Fibroblast of lung (primary cell): ENCODE results near the gene ADPGK. TPM values are rescaled to one million over a fixed set of nuclear protein-coding genes. Genes with fewer than 3 reads are reported as not detected.

Experiments
- DNase-seq, 2 donors: peaks; one replicate each; pipeline versions ENCODE4 v3.0.0 to v3.0.0-alpha.2; 2010; ENCODE audit warnings: low read depth in 2 of 2
- H2AFZ ChIP-seq: 2 replicates; pipeline ENCODE4 v1.5.1; 2012; ENCODE audit warnings: low read length, control low read depth, inconsistent platforms
- H3K27ac ChIP-seq: 2 replicates; pipeline ENCODE4 v1.5.1; 2011; ENCODE audit warnings: low read length, control low read depth; ENCODE audit not compliant: insufficient read depth
- H3K27me3 ChIP-seq: 2 replicates; pipeline ENCODE4 v1.5.1; 2011; ENCODE audit warnings: mild to moderate bottlenecking, low read length; ENCODE audit not compliant: control insufficient read depth, insufficient read depth
- H3K36me3 ChIP-seq: 2 replicates; pipeline ENCODE4 v1.5.1; 2011; ENCODE audit warnings: low read length; ENCODE audit not compliant: control insufficient read depth, insufficient read depth
- H3K4me1 ChIP-seq: 2 replicates; pipeline ENCODE4 v1.5.1; 2011; ENCODE audit warnings: low read length; ENCODE audit not compliant: control insufficient read depth, insufficient read depth; ENCODE audit errors: extremely low read depth
- H3K4me2 ChIP-seq: 2 replicates; pipeline ENCODE4 v1.5.1; 2011; ENCODE audit warnings: low read length, control low read depth; ENCODE audit not compliant: insufficient read depth; ENCODE audit errors: extremely low read depth
- H3K4me3 ChIP-seq, 4 experiments: fragments of 200-600 bp in 1 of 4; sonication (generic) in 1 of 4; replicated peaks in 1 of 4; 2 replicates each; pipeline ENCODE4 v1.5.1; 2011 to 2016; ENCODE audit warnings: low read length in 4 of 4, low read depth in 3 of 4, mild to moderate bottlenecking in 3 of 4, control low read depth in 2 of 4, inconsistent platforms in 1 of 4, mixed read lengths in 1 of 4; ENCODE audit not compliant: insufficient read depth in 1 of 4; ENCODE audit errors: control extremely low read depth in 1 of 4
- H3K79me2 ChIP-seq: 2 replicates; pipeline ENCODE4 v1.5.1; 2012; ENCODE audit warnings: mild to moderate bottlenecking, low read length, inconsistent platforms; ENCODE audit not compliant: control insufficient read depth, insufficient read depth
- H3K9ac ChIP-seq: 2 replicates; pipeline ENCODE4 v1.5.1; 2011; ENCODE audit warnings: mild to moderate bottlenecking, low read length, control low read depth; ENCODE audit not compliant: insufficient read depth
- H3K9me3 ChIP-seq: 2 replicates; pipeline ENCODE4 v1.5.1; 2012; ENCODE audit warnings: low read depth, low read length; ENCODE audit not compliant: control insufficient read depth, insufficient read depth
- H4K20me1 ChIP-seq: 2 replicates; pipeline ENCODE4 v1.5.1; 2011; ENCODE audit warnings: low read length; ENCODE audit not compliant: control insufficient read depth, insufficient read depth; ENCODE audit errors: extremely low read depth
- EZH2 ChIP-seq: IDR thresholded peaks from 2 replicates; pipeline ENCODE4 v1.5.1; 2012; ENCODE audit warnings: low read length, control low read depth, mild to moderate bottlenecking; ENCODE audit errors: missing control alignments
- polyA plus RNA-seq, 2 donors: library from polyadenylated mRNA; depleted of rRNA in 1 of 2; stranded (reverse) in 1 of 2; unstranded in 1 of 2; fragments of >200 nt; gene quantifications; 2 replicates each; pipeline ENCODE4 v1.2.1, GENCODE V29; 2011 to 2012; ENCODE audit warnings: missing spikeins in 1 of 2
- total RNA-seq: library from RNA; depleted of rRNA; stranded (reverse); fragments of >200 nt; gene quantifications from 2 replicates; pipeline ENCODE4 v1.2.1, GENCODE V29; 2014
- TF ChIP-seq, protein P1 (sequence below), 2 donors: IDR thresholded peaks in 1 of 2; conservative IDR thresholded peaks in 1 of 2; 1 replicate in 1 of 2; 2 replicates in 1 of 2; pipeline ENCODE4 v1.5.1; 2011 to 2012; ENCODE audit warnings: low read length in 2 of 2, control low read depth in 1 of 2, inconsistent platforms in 1 of 2, low read depth in 1 of 2, mild to moderate bottlenecking in 1 of 2

ADPGK gene
- total and polyA plus RNA-seq, 2 donors (not counting 1 experiment from before 2014, with no cell fraction given) = 59.5 to 62.2 TPM

DNA sequence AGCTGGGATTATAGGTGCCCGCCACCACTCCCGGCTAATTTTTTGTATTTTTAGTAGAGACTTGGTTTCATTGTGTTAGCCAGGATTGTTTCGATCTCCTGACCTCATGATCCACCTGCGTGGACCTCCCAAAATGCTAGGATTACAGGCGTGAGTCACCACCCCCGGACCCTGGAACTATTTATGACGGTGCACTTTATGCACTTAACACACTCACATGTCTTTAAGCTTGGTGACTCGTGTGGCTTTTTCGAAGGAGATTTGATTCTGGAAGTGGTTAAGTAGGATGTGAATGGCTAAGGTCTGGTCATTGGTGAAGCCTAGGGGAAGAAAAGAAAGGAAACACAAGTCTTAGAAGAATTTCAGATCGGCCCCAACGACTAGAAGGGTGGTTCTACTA, 77.3 kb downstream of the ADPGK start:
- no peaks in the 10 kb centered on the region for H4K20me1 ChIP-seq
- DNase-seq = peak in 1 of 2 donors; percentile 50
- TF ChIP-seq, protein P1, sequence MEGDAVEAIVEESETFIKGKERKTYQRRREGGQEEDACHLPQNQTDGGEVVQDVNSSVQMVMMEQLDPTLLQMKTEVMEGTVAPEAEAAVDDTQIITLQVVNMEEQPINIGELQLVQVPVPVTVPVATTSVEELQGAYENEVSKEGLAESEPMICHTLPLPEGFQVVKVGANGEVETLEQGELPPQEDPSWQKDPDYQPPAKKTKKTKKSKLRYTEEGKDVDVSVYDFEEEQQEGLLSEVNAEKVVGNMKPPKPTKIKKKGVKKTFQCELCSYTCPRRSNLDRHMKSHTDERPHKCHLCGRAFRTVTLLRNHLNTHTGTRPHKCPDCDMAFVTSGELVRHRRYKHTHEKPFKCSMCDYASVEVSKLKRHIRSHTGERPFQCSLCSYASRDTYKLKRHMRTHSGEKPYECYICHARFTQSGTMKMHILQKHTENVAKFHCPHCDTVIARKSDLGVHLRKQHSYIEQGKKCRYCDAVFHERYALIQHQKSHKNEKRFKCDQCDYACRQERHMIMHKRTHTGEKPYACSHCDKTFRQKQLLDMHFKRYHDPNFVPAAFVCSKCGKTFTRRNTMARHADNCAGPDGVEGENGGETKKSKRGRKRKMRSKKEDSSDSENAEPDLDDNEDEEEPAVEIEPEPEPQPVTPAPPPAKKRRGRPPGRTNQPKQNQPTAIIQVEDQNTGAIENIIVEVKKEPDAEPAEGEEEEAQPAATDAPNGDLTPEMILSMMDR (conservative IDR thresholded peaks at IDR 0.05 in 1 of 2, IDR thresholded peaks at IDR 0.05 in 1 of 2; ENCODE audit: low read depth in 1 of 2, low read length in 2 of 2) = no peak
- no peak for TF ChIP-seq EZH2

More for the DNA sequence above, 77.3 kb downstream of the ADPGK start:
- H2AFZ ChIP-seq = no peak overlapping the region
- no peak overlapping the region for H3K4me2 ChIP-seq
- no peak overlapping the region for H3K4me3 ChIP-seq
- no peak overlapping the region for H3K9ac ChIP-seq
- no peaks in the 10 kb centered on the region for H3K27me3 ChIP-seq
- H3K4me1 ChIP-seq = no peaks in the 10 kb centered on the region
- H3K79me2 ChIP-seq = no peaks in the 10 kb centered on the region
- H3K27ac ChIP-seq = no peak overlapping the region
- H3K36me3 ChIP-seq = no peaks in the 10 kb centered on the region
- no peaks in the 10 kb centered on the region for H3K9me3 ChIP-seq

Other genes with a start within 250 kb of the ADPGK start
- gene GOLGA6B, start 129.1 kb downstream of the ADPGK start, total RNA-seq = not detected in 2 replicates
- not detected in 2 replicates for gene GOLGA6B, start 129.1 kb downstream of the ADPGK start, polyA plus RNA-seq
- gene HIGD2B, start 97.6 kb downstream of the ADPGK start, total RNA-seq = 0.26 TPM in 1 of 2 replicates, not detected in the other
- not detected in 2 replicates for gene HIGD2B, start 97.6 kb downstream of the ADPGK start, polyA plus RNA-seq
- gene BBS4, start 97.6 kb downstream of the ADPGK start, total RNA-seq = 18.7 and 27.9 TPM in 2 replicates
- gene BBS4, start 97.6 kb downstream of the ADPGK start, polyA plus RNA-seq = 22.9 and 29.4 TPM in 2 replicates